Activated CD8-positive, alpha-beta memory T cell treated with anti-CD3 and anti-CD28 coated beads, Interleukin-2, amount 50 U/mL, for 48 hours (primary cell): ENCODE data around the gene FNBP1L.

Experiments
- DNase-seq: peaks from one replicate; pipeline ENCODE4 v3.0.0-alpha.2; 2020

FNBP1L gene

DNA sequence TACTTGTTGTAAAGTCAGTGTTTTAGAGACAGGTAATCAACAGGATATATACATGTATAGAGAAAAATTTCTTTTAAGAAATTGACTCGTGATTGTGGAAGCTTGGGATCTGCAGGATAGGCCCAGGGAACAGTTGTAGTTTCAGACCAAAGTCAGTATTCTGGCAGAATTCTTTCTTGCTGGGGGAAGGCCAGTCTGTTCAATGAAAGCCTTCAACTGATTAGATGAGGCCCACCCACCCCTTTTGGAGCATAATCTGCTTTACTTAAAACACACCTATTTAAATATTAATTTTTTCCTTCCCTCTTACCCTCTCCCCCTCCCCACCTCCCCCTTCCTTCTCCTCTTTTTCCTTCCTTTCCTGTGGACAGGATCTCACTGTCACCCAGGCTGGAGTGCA lies 48.0 kb downstream of the FNBP1L start:
- DNase-seq = no peak

DNA sequence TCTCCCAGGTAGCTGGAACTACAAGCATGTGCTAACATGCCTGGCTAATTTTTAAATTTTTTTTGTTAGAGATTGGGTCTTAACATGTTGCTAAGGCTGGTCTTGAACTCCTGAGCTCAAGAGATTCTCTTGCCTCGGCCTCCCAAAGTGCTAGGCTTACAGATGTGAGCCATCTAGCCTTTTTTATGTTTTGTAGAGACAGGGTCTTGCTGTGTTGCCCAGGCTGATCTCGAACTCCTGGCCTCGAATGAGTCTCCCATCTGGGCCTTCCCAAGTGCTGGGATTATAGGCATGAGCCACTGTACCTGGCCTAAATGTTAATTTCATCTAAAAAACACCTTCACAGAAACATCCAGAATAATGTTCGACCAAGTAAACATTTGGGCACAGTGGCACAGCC lies 48.6 kb downstream of the FNBP1L start:
- DNase-seq = no peak

DNA sequence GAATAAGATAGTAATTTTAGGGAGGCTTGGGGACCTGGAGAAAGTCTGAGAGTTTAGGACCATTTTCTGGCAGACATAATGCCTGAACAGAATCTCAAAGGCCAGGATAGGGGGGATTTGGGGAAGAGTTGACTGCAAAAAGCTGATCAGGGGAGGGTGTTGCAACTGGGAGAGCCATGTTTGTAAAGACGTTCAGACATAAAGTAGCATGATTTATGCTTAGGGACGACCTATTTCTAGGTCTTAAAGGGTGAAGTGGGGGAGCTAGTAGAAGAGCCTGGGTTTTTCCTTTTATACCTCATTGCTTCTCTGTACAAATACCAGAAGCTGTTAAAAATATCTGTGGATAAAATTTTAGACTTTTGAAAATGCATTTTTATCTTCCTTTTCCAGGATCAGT lies 51.2 kb downstream of the FNBP1L start:
- no peak for DNase-seq

DNA sequence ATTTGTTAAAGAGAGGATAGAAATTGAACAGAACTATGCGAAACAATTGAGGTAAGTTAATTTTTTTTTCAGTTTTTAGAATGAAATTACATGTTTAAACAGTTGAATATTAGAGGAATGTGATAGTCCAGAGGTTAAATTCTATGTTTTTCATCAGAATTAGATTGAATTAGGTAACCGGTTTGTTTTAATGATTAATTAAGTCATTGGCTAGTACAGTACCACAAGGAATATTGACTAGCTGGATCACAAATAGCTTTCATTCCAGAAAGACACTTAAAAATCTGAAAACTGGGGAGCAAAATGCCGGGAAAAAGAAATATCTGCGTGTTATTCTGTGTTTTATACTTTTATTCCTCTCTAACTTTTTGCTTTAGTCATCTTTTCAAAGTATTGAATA lies 51.6 kb downstream of the FNBP1L start:
- DNase-seq = no peak

DNA sequence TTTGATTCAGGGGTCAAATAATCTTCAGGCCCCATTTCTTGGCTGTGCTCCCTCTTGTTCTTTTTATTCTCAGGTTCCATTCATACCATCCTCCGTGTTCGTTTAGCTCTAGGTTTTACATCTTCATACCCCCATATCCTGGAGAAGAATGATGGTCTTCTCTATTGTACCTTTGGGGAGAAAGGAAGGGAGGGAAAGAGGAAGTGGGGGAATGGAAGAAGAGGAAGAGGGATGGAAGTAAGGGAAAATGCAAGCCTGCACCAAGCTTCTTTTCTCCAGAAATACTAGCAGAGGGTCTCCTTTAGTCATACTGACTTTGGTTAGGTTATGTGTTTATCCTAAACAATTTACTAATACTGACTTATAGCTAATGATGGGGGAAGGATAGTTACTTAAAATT lies 52.4 kb downstream of the FNBP1L start:
- no peak for DNase-seq

DNA sequence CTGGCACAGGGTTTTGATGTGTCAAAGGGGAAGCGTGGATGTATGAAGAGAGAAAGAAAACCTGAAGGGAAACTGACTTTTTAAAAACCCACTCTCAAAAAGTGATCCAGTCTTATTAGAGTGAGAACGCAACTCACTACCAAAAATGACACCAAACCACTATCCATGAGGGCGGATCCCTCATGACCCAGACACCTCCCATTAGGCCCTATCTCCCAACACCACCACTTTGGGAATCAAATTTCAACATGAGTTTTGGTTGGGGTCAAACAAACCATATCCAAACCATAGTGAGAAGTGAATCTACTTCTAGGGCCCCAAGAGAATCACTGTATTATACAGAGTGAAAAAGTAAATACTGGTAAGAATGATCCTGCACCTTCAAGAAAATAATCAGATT lies 53.5 kb downstream of the FNBP1L start:
- no peak for DNase-seq

DNA sequence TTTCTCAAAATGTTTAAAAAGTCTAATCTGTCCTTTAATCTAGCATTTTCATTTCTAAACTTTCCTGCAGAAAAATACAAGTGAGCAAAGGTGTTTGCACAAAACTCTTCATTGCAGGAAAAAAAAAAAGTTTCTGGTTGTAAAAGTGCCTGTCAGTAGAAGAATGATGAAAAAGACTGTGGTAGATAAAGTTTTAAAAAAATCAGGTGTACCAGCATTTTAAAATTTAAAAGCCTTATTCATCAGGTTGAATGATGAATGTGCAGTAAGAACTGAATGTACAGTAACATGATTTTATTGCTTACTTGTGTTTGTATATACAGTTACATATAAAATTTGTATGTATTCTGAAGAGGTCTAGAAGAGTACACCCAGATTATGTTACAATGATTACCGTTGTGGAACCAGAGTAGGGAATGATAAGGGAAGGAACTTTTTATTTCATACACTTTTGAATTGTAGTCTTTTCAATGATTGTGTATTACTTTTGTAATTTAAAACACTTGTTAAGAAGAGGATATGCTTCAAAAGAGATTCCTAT lies 54.0 kb downstream of the FNBP1L start:
- no peak for DNase-seq

DNA sequence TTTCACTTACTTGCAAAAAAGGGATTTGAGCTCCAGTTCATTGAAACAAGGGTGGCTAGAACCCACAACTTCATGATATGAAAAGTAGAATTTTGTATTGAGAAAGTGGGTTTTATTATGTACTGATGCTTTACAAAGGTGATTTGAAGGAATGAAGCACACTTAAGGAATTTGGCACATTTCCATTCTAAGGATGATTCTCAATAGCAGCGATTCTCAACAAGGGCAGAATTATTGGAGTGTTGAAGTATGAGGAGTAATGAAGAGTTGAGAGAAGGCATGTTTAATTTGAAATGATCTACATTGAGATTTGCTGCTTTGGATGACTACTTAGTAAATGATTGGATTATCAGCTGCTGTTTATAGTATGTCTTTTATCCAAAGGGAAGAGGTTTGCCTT lies 54.7 kb downstream of the FNBP1L start:
- no peak for DNase-seq

DNA sequence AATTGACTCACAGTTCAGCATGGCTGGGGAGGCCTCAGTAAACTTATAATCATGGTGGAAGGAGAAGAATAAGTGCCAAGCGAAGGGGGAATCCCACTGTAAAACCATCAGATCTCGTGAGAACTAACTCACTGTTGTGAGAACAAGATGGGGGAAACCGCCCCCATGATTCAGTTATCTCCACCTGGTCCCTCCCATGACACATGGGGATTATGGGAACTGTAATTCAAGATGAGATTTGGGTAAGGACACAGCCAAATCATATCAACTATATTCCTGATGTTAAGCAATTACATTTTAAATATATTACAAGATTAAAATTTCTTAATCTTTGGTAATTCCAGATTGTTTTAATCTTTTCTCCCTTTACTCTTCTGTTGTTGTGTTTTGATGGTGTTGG lies 55.2 kb downstream of the FNBP1L start:
- DNase-seq = no peak

DNA sequence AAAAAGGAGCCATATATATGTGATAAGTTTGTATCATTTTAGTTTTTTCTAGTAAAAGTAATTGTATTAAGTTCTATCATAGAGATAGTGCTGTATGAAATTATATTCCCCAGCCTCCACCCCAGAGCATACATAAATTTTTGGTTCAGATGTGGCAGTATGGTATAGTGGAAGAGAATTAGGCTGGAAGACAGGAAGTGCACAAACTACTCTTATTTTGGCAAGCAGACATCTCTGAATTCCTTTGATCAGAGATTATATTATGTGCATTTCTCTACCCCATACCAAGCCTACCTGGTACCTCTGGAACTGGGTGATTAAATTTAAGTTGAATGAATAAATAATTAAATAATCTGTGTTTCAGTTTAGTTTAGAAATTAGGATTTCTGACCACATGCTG lies 55.9 kb downstream of the FNBP1L start:
- DNase-seq = no peak

DNA sequence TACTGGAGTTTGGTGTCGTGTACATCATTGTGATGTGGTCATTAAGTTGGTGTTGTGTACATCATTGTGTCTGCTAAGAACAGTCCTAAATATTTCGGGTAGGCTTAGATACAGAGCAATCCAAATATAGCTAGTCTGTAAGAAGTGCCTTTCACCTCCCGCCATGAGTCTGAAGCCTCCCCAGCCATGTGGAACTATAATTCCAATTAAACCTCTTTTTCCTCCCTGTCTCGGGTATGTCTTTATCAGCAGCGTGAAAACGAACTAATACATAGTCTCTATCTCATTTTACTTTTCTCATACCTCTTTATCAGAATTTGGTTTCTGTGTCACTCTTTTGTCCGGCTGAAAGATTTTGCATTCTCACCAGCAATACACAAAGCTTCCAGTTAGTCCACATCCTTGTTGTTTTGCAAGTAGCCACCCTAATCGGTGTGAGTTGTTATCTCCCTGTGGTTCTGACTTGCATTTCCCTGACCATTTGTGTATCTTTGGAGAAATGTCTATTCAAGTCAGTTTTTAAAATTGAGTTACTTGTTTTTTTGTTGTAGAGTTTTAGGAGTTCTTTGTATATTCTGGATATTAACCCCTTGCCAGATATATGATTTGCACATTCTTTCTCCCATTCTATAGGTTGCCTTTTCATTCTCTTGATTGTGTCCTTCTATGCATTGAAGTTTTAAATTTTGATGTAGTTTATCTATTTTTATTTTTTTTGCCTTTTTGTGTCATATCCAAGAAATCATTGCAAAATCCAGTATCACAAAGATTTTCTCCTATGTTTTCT lies 56.5 kb downstream of the FNBP1L start:
- no peak for DNase-seq

DNA sequence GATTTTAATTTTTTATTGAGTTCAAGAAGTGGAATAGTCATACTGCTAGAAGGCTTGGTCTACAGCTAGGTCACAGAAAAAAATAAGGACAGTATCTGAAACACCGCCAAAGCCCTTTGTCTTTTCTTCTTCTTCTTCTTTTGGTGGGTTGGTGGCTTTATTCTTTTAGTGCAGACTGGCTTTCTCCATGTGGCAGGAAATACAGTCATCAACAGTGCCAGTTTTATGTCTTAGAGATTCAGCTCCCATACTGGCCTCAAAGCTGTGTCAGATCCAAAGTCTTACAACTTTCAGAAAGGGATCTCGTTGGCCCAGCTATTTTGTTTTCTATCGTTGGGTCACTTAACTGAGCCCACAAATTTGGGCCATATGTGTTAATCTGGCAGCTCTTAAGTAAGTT lies 58.2 kb downstream of the FNBP1L start:
- no peak for DNase-seq

DNA sequence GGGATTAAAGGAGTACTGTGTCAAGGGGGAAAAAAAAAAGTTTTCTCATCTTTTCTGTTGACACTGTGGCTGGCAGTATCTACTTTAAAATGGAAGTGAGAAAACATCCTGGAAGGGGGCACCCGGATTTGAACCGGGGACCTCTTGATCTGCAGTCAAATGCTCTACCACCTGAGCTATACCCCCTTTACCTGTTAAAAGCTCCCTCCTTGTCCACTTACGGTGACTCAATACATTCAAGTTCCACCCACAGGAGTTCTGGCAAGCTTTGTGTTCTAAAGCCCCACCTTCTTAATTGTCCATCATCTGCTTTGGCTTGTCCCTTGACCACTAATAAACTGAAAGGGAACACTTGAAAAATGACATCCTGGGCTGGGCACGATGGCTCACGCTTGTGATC lies 68.2 kb downstream of the FNBP1L start:
- DNase-seq = peak; percentile 54

DNA sequence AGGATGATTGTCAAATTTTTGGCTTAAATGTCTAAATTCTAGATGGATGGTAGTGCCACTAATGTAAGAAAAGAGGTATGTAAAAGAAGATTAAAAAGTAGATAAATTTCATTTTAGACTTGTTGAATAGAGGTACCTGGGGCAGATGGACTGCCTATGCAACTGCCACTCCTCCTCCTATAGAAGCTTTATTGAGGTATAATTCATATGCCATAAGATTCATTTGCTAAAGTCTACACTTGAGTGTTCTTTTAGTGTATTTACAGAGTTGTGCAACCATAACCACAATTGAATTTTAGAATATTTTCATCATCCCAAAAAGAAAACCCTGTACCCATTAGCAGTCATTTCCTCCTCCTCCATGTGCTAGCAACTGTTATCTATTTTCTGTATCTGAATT lies 70.6 kb downstream of the FNBP1L start:
- DNase-seq = no peak

DNA sequence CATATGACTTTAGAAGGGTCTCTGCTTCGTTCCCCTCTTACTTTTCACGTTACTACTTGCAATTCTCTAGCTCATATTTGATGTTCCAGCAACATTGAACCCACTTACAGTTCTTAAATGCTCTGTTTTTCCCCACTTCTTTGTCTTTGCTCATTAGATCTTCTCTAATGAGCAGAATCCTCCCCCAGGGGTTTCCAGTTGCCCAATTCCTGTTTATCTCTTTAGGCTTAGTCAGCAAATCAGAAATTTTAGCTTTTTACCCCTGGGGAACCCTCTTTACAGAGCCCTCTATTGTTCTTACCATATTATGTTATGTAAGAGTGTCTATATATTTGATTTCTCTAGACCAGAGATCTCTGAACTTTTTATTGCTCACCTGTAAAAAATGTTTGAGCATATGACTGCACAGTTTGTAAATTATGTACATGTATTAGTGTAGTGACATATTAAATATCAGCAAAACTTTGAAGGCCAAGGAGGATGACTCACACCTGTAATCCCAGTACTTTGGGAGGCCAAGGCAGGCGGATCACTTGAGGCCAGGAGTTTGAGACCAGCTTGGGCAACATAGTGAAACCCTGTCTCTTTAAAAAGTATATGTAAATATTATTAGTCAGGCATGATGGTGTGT lies 71.4 kb downstream of the FNBP1L start:
- no peak for DNase-seq

DNA sequence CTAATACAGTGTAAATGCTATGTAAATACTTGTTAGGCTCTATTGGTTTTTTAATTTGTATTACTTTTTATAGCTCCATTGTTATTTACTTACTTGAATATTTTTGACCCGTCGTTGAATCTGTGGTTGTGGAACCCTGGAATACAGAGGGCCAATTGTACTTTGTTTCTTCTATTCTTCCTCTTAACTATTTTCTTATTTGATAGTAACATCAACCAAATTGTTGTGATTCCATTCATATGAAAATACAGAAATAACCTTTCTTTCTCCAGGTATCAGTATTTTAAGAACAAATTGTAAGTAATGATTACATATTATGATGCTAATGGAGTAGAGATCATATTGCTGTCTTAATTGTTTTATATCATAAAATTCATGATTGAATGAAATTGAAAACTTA lies 73.7 kb downstream of the FNBP1L start:
- no peak for DNase-seq

DNA sequence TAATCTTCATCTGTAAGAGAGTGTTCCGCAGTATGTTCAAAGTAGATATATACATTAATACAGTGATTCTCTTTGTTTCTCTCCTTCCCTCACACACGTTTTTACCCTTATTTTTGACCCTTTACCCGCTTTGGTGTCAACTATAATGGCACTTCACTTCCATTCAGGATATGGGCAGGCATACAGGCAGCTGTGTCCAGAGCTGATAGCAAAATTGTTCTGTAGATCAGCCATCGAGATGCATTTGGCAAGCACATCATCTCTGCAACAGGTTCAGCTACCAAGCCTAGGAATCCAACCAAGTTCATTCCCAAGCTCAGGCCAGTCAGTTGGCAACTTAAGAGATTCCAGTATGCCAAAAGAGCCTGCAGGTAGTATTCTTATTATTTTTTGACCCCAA lies 74.8 kb downstream of the FNBP1L start:
- DNase-seq = no peak

DNA sequence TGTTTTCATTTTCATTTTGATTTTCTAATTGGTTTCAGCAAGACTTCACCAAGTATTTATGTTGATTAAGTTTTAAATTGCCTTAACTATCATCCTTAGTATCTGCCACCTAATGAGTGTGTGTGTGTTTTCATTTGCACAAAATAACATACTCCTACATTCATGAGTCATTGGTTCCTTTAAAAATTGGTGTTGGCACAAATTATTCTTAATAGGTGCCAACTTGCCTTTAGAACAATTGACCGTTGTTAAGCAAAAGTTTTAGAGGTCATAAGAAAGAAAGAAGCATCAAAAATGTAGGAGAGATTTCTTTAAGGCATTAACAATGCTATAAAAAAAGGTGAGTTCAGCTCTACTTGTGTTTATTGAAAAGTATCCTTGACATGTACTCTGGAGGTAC lies 77.5 kb downstream of the FNBP1L start:
- no peak for DNase-seq

DNA sequence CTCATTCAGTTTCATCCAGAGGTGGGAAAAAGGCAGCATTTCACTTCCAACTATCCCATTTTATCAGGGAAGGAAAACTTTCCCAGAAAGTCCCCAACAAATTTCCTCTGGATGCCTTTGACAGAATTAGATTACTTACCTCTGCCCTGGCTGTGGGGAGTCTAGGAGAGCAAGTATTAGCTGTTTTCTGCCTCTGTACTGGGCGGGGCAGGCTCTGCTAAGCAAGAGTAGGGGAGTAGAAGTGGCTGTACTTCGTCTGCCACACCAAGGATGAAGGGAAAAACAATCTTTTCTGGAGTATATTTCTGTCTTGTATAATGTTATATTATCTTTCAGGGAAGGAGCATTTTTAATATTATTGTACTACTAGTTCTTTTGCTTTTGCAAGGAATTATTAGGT lies 78.5 kb downstream of the FNBP1L start:
- DNase-seq = no peak

DNA sequence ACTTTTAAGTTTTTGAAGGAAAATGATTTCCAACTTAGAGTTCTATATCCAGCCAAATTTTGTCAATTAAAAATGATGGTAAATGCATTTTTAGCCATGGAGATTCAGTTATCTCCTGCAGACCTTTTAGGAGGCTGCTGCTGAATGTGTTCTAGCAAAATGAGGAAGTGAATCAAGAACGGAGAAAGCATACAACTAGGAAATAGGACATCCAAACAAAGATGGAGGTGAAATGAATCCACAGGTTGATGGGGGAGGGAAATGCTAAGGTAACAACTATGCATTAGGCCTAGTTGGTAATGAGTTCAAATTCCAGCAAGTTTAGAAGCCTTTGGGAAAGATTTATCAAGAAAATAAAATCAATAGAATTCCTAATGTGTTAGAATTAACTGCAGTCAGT lies 80.5 kb downstream of the FNBP1L start:
- no peak for DNase-seq

DNA sequence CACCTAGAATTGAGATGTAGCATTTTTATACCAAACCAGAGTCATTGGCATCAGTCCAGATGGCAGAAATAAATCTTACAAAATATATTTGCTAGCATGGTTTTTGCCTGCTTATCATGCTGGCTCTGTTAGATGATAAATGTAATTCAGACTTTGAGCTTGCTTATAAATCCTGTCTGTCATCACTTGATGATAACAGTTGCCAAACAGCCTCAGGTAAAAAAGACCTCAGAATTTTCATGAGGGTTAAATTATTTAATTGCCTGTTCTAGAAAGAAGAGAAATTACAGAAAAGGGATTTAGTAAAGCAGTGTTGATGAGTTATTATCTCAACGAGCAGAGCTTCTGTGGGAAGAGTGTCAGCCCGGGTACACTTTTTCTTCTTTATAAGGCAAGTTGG lies 83.3 kb downstream of the FNBP1L start:
- DNase-seq = no peak

DNA sequence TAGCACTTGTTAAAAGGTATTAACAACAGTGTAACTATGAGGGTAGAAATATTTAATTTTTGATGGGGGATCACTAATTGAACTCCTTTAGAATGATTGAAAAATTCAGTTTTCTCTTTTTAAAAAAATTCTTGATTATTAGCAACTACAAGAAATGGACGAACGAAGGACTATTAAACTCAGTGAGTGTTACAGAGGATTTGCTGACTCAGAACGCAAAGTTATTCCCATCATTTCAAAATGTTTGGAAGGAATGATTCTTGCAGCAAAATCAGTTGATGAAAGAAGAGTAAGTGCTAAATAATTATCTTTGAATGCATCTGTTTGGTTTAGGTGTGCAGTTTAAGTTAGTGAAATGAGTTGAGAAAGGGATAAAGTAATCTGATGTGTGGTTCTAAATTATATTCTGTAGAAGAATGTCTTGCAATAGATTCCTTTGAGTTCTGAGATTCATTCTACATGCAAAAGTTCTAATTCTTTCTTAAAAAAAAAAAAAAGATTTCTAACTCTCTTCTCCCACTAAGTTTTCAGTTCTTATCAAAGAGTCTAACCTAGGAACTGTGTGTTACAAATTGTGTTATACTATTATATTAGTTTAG lies 85.0 kb downstream of the FNBP1L start:
- DNase-seq = no peak

DNA sequence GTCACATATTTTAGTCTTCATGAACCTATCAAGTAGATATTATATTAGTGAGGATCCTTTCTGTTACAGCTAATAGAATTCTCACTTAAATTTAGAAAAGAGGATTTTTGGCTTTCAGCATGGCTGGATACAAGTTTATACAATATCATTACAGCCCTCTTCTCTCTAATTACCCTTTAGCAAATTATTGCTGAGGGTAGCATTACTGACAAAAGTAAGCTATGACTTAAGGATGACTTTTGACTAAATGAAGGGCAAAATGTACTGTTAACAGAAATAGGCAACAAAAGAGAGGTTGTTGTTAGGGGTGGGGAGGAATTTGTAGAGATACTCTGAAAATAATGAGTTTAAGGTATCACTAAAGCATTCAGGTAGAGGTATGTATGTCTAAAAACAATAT lies 85.8 kb downstream of the FNBP1L start:
- no peak for DNase-seq

DNA sequence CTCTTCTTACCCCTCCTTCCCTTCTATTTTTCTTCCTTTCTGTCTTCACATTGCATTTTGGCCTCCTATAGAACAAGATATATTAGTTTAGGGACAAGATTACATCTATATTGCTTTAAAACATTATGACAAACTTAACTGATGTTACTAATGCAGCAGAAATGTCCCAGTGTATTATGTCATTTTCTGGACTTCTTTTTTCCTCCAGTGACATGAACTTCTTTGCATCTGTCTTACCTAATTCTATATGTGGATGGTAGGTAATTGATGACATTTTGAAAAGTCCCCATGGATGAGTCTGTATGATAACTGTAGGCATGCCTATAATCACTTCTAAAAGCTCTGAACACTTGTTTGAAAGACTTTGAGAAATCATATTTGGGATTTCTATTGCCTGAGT lies 89.5 kb downstream of the FNBP1L start:
- no peak for DNase-seq
